ENCODE measurements around the gene MADCAM1. TPM values are rescaled to one million over a fixed set of nuclear protein-coding genes. Genes with fewer than 3 reads are reported as not detected.
A peak's percentile ranks its signal among the peaks of the same experiment; 100 is the strongest.

The MADCAM1 gene
- total RNA-seq, 2 donors from 2014 or later: 4.5 to 7.3 TPM

DNA sequence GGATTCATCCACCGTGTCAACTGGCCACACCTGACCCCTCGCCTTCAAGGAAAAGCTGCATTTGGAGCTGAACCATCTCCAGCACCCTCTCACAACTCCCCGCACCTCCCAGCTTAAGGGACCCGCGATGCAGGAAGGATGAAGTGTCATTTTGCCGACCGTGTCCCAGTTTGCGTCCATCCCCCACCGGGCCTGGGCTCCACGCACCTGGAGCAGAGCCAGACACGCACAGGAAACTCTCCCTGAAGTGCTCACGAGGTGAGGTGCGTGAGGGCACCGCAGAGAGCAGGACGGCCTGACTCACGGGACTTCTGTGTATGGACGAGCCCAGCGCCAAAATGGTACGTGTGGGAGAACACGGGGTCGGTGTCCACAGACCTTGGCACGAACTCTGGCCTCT lies 42.7 kb upstream of the MADCAM1 start:
- Histone ChIP-seq H3K9me3 (no peaks in the 10 kb centered on the region), H3K36me3 (no peaks in the 10 kb centered on the region), H3K9ac (ENCODE audit: low read depth in 2 of 2, low read length in 2 of 2) (no peak overlapping the region), H3K27ac (no peak overlapping the region), H3K4me3 (no peak overlapping the region), H3K4me1 (no peaks in the 10 kb centered on the region), H3K27me3 (no peaks in the 10 kb centered on the region)
- DNase-seq: no peak
- TF ChIP-seq, protein P1, sequence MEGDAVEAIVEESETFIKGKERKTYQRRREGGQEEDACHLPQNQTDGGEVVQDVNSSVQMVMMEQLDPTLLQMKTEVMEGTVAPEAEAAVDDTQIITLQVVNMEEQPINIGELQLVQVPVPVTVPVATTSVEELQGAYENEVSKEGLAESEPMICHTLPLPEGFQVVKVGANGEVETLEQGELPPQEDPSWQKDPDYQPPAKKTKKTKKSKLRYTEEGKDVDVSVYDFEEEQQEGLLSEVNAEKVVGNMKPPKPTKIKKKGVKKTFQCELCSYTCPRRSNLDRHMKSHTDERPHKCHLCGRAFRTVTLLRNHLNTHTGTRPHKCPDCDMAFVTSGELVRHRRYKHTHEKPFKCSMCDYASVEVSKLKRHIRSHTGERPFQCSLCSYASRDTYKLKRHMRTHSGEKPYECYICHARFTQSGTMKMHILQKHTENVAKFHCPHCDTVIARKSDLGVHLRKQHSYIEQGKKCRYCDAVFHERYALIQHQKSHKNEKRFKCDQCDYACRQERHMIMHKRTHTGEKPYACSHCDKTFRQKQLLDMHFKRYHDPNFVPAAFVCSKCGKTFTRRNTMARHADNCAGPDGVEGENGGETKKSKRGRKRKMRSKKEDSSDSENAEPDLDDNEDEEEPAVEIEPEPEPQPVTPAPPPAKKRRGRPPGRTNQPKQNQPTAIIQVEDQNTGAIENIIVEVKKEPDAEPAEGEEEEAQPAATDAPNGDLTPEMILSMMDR (IDR thresholded peaks at IDR 0.05): no peak
- intact Hi-C loops (cut with DNase I): no loop called here

DNA sequence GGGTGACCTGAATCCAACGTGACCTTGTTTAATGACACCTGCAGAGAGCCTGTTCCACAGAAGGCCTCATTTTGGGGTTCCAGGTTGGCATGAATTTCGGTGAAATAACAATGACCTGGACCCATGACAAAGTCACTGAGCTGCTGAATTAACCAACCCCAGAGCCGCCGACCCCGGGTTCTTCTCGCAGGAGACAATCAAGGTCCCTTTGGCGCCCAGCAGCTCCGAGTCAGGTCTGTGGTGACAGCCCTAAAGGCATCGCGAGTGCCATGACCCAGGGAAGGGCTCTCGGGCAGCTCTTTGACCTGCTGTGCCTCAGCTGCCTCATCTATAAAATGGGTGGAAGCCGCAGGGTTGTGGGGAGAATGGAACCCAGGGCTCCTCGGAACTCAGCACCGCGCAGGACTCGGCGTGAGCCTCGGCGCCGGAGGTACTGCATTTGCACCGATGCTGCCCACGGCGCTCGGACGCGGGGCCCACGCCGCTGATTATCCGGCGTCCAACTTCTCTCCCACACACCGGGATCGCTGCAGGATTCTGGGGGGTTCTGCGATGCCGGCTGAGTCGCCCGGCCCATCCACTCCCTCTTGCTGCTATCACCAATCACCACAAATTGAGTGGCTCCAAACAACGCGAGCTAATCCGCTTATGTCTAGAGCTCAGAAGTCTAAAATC lies 41.1 kb upstream of the MADCAM1 start:
- DNase-seq: no peak
- intact Hi-C loops (cut with DNase I): no loop called here
- Histone ChIP-seq H3K9me3 (no peaks in the 10 kb centered on the region), H3K27me3 (no peaks in the 10 kb centered on the region), H3K4me1 (no peaks in the 10 kb centered on the region), H3K36me3 (no peaks in the 10 kb centered on the region), H3K4me3 (no peak overlapping the region), H3K27ac (no peak overlapping the region), H3K9ac (ENCODE audit: low read depth in 2 of 2, low read length in 2 of 2) (no peak overlapping the region)
- TF ChIP-seq, protein P1 (IDR thresholded peaks at IDR 0.05): no peak

DNA sequence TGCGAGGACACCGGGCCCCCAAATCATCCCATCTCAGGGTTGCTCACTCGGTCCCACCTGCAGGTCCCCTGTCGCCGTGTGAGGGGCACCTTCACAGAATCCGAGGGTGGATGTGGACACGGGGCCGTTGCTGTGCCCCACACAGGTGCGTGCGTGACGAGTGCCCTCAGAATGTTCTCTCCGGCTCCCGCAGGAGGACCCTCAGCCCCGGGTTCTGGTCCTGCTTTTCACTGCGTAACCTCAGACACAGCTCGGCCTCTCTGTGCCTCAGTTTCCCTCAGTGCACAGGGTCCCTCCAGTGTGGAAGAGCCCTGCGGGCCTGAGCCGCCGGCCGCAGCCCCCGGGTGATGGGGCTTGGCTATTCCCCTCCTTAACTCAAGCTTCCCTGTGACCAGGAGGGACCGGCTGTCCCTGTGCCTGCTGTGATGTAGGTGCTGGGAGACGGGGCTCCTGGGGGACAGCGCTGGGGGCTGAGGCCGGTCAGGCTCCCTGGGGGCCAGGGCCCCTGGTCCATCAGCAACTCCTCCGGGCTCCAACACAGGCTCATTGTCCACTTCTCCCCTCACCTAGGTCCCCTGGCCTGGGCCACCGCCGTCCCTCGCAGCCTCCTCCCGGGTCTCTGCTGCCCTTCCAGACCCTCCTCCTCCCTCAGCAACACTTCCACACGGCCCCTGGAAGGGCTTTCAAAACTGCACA lies 40.3 kb upstream of the MADCAM1 start:
- Histone ChIP-seq H3K27me3 (no peaks in the 10 kb centered on the region), H3K9ac (ENCODE audit: low read depth in 2 of 2, low read length in 2 of 2) (no peak overlapping the region), H3K9me3 (no peaks in the 10 kb centered on the region), H3K4me1 (no peaks in the 10 kb centered on the region), H3K36me3 (no peaks in the 10 kb centered on the region), H3K27ac (no peak overlapping the region), H3K4me3 (no peak overlapping the region)
- no peak for DNase-seq
- intact Hi-C loops (cut with DNase I): no loop called here
- TF ChIP-seq, protein P1 (IDR thresholded peaks at IDR 0.05): no peak

DNA sequence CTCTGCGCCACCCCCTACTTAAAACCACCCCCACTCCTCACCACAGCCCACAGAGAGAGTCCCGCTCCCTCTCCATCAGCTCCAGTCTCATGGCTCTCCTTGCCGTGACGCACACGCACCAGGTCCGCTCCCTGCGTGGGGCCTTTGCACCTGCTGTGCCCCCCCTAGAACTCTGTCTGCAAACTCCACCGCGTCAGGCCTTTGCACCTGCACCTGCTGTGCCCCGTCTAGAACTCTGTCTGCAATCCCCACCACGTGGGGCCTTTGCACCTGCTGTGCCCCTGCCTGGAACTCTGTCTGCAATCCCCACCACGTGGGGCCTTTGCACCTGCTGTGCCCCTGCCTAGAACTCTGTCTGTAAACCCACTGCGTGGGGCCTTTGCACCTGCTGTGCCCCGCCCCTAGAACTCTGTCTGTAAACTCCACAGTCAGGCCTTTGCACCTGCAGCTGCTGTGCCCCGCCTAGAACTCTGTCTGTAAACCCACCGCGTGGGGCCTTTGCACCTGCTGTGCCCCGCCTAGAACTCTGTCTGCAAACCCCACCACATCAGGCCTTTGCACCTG lies 39.7 kb upstream of the MADCAM1 start:
- DNase-seq: peak; percentile 50
- Histone ChIP-seq H3K36me3 (no peaks in the 10 kb centered on the region), H3K4me3 (no peak overlapping the region)

DNA sequence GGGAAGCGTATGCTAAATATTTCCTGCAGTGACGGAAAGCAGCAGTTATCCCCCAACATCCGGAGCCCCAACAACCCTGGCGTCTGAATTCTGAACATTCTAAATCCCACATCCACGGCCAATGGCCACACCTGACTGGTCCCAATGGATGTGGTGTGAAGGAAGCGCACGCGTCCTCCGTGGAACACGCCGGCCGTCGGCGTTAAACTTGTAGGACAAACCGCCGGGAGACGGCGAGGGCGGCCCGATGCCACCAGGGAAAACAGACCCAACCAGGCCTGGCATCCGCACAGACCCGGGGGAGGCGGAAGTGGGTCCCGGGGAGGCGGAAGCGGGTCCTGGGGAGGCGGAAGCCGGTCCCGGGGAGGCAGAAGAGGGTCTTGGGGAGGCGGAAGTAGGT lies 38.6 kb upstream of the MADCAM1 start:
- no peak for DNase-seq

More for the DNA sequence above, 39.7 kb upstream of the MADCAM1 start:
- intact Hi-C loops (cut with DNase I): no loop called here
- H3K4me1 ChIP-seq: no peaks in the 10 kb centered on the region
- H3K9ac ChIP-seq (ENCODE audit: low read depth in 2 of 2, low read length in 2 of 2): no peak overlapping the region
- H3K27ac ChIP-seq: no peak overlapping the region
- TF ChIP-seq, protein P1 (IDR thresholded peaks at IDR 0.05): no peak
- H3K27me3 ChIP-seq: no peaks in the 10 kb centered on the region
- H3K9me3 ChIP-seq: no peaks in the 10 kb centered on the region

More for the DNA sequence above, 38.6 kb upstream of the MADCAM1 start:
- intact Hi-C loops (cut with DNase I): no loop called here
- H3K27me3 ChIP-seq: no peaks in the 10 kb centered on the region
- H3K9me3 ChIP-seq: no peaks in the 10 kb centered on the region
- no peak overlapping the region for H3K27ac ChIP-seq
- no peak overlapping the region for H3K4me3 ChIP-seq
- H3K9ac ChIP-seq (ENCODE audit: low read depth in 2 of 2, low read length in 2 of 2): no peak overlapping the region
- H3K36me3 ChIP-seq: no peaks in the 10 kb centered on the region
- no peaks in the 10 kb centered on the region for H3K4me1 ChIP-seq
- TF ChIP-seq, protein P1 (IDR thresholded peaks at IDR 0.05): no peak

Measured in colonic mucosa (tissue), 4 donors.